Activated CD4-positive, alpha-beta T cell treated with anti-CD3 and anti-CD28 coated beads, Interleukin-2, amount 50 U/mL, for 16 hours (primary cell): ENCODE results near the gene TSPAN9.
A peak's percentile ranks its signal among the peaks of the same experiment; 100 is the strongest.

ENCODE experiments used
- DNase-seq: peaks from one replicate; pipeline ENCODE4 v3.0.0-alpha.2; 2020

Gene TSPAN9

DNA sequence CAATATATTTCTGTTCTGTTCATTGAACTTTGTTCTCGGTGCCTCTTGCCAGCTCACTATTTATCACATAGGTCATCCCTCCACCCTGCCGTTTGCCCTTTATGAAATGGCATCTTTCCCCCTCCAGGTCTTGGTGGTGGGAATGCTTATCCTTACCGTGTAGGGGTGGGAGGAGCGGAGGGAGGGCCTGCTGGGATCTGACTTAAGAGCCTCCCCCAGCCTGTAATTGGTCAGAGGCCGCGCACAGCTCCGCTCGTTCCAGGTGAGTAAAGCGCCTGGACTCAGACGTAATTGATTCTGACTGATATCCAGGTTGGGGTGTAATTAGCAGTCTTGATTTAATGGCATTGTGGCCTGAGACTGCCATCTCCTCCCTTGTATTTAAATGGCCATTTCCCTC lies 185.3 kb downstream of the TSPAN9 start:
- no peak for DNase-seq

DNA sequence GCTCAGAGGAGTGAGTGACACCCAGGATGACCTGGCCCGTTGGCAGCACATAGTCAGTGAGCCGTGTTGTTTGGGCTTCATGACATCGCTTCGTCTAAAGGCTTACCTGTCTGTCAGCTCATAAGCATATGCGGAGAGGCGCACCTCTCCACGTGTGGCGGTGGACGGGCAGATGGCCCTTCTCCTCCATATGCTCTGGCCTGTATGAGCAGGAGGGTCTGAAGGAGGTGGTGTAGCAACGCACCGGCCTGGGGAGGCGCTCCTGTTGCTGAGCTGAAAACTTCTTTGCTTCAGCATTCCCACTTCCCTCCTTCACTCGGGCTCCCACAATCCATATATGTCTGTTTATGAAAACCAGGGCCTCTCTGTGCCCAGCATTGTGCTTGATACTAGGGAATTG lies 186.1 kb downstream of the TSPAN9 start:
- no peak for DNase-seq

DNA sequence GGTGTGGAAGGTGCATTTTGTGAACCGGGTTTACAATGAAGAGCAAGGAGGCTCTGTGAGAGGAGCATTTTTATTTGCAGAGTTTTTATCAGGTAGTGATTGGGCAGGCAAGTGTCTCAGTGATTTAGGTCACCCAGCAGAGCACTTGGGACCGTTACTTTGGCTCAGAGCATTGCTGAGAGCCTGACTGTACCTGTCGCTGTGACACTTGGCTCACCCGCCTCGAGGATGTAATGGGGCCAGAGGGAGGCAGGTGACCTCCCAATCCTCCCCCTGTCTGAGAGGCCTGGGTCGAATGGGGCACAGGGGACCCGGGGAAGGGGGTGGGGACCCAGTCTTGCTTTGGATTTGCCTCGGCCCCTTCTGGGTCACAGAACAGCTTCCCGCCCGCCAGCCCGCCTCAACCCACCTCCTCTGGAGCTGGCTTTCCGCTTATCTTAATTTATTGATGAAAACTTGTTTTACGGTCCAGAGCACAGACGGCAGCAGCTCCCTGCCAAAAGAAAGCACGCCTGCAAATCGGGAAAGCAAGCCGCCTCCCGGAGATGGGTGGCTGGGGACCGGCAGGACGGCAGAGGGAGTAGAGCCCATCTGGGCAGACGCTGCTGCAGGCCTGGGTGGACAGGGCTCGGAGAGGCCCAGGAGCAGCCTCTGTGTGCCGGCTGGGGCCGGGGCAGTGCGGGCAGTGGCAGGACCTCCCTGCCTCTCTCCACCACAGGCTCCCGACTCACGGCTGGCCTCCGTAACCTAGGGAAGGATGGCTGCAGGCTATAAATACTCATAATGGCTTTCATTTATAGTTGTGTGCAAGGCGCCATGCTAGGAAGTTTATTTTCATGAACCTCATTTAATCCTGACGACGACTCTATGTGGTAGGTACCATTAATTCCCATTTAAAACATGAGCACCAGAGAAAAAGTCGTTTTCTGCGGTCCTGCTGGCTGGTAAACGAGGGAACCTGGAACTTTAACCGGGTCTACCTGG lies 187.1 kb downstream of the TSPAN9 start:
- no peak for DNase-seq

DNA sequence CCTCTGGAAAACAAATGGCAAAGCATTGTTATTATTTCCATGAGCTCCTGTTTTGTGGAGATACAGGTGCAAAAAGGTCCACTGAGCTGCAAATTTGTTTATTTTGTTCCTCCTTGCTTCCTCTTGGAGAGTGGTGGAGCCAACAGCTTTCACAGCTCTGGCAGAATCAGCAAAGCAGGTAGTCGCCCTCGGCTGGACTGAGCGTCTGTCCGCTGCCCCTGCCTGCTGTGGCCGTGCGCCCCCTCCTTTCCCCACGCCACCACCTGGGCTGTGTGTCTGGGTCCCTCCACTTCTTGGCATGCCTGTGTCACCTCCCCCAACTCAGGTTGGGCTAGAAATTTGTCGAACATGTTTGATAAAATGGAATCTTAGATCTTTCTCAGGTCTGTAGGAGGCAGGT lies 188.2 kb downstream of the TSPAN9 start:
- DNase-seq, result no peak

DNA sequence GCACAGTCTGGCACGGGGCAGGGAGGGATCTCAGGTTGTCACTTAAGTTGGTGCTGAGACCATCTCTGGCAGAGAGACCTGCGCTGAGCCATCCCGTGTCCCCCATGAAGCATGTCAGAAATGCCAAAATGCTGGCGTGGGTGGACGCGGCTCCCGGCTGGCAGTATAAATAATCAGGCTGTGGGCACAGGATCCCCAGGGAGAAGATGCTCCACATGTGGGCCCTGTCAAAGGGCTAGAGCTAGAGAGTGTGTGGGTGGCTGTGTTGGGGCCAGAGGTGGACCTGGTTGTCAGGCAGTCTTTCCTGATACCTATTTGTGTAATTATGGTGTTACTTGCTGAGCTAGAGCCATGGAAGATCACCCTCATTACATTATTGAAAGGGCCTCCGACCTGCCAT lies 189.5 kb downstream of the TSPAN9 start:
- DNase-seq, result no peak

DNA sequence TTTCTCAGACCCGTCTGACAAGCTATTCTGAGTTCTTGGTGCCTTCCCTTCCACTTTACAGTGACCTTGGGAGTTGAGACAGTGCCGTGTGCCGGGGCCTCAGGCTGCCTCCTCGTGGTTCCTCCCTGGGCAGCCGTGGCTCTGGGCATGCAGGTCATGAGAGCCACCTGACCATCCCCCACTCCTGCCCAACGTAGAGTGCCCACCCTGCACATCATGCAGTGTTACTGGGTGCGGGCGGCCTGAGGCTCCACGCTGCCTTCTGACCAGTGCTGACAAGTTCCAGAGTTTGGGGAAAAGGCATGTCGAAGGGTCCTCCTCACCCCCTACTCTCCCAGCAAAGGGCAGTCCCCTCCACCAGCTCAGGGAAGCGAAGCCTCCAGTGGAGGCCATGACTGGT lies 190.5 kb downstream of the TSPAN9 start:
- DNase-seq, result no peak

DNA sequence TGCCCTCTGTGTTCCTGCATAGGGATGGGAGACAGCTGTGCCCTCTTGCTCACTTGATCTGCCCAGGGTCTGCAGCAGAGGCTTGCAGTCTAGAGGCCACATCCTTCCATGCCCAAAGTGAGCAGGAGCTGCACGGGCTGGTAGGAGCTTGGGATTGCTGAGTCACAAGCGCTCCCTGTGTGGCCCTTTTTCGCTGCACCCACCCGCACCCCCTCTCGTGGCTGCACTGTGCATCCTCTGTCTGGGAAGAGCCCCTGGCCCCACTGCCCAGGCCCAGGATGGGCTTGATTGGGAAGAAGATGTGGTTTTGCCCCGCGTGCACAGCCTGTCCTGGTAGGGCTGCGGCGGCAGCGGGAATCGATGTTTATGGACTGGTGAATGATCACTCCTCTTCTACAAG lies 192.4 kb downstream of the TSPAN9 start:
- no peak for DNase-seq

DNA sequence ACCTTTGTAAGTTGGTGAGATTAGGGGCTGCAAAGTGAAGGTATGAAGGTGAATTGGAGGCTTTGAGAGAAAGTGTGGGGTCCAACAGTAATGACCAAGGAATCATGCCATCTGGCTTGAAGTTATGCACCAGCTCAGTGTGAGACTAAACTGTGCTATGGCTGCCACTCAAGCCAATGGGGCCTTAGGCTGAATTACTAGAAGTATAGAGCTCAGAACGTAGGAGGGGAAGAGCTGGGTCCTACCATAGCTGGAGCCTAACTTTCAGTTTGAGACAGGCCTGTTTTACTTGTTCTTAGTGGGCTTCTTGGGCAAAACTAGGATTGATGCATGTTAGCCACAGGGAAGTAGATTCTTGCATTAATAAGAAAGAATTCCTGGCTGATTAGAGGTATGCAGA lies 194.0 kb downstream of the TSPAN9 start:
- DNase-seq, result no peak

DNA sequence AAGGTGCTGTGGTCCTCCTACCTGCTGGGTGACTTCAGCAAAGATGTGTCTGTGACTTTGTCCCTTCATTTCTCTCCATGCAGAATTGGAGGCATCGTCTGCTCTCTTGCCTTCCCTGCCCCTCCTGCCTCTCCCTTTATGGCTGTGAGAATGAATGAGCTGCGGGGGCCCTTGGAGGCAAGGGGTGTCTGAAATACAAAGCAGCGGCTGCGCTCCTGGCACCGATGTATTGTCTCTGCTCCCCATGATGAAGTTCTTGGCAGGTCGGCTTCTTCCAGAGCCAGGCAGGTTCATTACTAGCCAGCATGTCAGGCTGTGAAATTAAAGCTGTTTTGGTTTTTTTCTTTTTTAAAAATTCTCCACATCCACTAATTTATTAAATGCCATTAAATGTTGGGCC lies 194.5 kb downstream of the TSPAN9 start:
- DNase-seq, result no peak

DNA sequence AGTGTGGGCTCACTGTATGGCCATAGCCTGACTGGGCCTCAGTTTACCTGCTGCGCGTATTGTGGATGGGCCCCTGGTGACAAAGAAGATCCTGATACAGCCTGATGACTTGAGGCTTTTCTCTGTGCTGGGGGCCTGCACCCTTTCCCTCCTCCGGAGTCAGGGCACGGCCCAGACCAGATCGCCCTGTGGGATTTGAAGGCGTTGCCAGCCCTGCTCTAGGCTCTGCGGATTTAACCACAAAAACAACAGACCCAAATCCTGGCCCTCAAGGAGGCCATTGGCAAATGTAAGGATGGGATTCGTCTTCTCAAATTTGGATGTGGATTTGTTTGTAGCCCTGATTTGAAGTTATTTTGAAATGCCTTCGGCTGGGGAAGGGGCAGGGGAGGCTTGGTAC lies 195.8 kb downstream of the TSPAN9 start:
- DNase-seq, result no peak

DNA sequence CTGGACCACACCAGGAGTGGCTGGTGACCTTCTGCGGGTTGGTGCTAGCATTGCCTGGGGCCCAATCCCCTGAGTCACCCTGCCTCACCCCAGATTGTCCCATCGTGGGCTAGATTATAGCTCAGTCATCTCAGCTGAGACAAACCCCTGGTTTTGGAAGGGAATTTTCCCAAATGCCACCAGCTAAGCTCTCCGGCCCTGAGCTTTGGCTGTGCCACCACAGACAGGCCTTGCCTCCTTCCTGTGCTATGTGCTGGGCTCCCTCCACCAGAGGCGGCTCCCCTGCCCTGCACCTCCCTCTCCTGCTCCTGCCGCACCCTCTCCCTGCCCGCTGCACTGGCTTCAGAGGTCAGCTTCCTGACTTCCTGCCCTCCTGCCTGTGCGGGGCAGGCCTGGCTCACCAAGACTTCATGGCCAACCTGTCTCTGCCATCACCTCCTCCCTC lies 196.3 kb downstream of the TSPAN9 start:
- no peak for DNase-seq

DNA sequence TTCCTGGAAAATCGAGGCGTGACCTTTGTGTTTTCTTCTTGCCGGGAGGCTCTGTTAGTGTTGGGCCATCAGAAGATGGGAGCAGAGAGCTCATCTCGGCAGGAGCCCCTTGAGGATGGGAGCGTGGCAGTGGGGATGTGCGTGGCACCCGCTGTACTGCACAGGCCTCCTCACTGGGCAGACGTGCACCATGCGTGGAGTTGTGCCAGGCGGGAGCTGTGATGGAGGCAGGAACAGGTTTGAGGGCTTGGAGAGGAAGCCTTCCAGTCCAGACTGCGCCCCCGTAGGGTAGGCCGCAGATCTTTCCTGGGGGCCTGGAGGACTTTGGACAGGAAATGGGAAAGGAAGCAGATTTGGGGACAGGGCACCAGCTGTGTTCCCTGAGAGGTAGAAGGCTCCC lies 197.5 kb downstream of the TSPAN9 start:
- no peak for DNase-seq

DNA sequence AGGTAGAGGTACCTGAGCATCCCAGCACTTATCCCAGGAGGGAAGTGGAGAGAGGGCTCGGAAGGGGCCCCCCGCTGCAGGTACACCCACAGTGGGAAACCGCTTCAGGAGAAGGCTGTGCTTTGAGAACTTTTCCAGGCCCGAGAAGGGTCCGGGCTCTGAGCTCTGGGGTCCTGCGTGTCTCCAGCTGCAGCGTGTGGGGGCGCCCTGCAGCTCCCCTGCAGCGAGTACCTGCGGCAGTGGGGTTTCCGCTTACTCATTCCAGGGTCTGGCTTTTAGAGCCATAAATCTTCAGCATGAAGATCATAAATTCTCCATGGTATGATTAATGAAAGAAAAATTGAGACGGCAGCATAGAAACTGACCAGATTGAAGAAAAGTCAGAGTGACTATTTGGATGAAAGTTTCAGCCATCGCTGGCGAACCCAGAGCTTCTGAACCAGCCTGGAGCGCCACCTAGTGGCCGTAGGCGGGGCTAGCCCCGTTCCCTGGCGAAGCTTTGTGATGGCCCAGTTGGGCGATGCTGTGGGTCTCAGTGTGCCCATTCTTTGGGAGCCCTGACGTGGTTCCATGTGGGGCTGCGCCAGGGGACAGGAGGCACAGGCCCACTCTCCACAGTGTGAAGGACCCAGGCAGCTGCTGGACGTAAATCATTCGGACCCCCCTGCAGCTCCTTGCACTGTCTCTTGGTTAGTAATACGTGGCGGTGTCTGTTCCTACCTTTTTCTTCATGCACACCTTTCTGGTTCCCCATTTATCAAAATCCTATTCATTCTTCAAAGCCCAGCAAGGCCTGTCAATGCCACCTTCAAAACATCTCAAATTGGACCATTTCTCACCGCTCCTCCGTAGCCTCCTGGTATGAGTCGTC lies 198.2 kb downstream of the TSPAN9 start:
- peak; percentile 69 for DNase-seq

DNA sequence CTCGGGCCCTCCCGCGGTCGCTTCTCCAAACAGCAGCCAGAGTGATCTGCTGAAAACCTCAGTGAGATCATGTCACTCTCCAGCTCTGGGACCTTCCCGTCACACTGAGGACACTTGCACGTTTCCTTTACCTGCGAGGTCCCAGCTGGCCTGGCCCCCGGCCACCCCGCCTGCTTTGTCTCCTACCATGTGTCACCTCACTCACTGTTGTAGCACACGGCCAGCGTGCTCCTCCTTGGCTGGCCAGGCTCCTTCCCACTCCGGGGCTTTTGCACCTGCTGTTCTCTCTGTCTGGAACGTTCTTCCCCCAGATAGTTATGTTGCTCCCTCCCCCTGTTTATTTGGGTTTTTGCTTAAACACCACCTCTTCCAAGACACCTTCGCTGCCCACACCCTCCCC lies 199.0 kb downstream of the TSPAN9 start:
- DNase-seq, result no peak

DNA sequence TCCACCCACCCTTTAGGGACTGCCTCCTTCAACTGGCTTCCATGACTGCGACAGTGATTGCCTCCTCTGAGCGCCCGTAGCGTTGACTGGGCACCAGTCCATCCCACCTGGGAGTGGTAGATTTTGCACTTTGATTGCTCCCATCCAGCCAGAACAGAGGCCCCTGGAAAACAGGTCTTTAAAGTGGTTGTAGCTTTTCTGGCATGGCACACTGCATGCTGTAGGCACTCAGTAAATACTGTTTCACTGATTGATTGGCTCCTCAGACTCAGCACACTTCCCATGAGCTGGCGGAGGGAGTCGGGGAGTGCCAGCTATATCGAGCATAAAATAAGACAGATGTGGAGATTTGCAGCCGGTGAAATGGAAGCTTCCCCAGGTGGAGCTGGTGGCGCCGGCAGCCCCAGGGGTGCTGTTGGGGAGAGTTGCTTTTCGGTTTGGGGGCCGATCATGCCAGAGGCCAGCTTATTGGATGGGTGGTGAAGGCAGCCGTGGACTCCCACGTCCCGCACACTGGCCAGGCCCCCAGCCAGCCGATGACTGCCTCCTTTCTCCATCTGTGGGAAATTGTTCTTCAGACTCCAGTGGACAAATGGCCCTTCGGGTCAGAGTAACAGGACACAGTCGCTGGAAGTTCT lies 200.2 kb downstream of the TSPAN9 start:
- DNase-seq, result no peak

DNA sequence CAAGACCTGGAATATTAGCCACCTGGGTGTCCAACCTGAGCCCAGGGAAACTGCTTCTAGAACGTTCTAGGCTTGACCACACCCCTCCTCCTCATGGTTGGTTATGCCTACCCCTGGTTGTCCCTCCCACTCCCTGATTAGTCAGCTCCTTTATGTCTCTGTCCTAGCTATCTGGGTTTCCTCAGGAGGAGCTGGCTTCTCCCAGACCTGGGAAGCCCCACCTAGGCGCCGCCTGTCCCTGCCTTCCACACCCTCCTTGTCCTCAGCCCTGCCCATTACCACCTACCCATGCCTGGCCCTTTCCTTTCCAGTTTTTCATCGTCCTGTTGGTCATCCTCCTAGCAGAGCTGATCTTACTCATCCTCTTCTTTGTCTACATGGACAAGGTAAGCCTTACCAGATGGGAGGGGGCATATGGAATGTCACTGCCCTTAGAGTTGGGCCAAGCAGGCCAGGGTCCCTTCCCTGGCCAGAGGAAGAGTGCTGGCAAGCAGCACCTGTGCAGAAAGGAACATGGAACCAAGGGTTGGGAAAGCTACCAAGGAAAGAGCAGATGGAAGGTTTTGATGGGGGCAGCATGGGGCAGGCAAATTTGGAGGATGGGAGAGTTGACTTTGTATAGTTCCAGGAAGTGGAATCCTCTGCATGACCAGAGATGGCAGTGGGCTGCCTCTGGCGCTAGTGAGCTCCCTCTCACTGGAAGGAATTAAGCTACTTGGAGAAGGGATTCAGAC lies 201.7 kb downstream of the TSPAN9 start:
- DNase-seq, result no peak

DNA sequence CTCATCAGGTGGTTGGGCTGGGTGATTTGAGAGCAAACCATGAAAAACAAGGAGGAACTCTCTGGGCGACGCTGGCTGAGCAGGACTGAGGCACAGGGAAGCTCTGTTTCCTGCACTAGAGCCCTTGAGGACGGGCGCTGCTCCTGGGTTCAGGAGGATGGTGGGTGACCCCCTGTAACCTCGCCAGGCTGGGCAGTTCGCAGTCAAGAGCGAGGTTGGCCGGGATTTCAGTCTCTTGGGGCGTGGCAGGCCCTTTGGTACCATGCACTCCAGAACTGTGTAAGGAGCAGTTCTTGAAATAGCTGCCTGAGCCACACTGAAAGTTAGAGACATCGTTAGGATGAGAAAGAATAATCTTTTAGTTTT lies 202.2 kb downstream of the TSPAN9 start:
- no peak for DNase-seq

DNA sequence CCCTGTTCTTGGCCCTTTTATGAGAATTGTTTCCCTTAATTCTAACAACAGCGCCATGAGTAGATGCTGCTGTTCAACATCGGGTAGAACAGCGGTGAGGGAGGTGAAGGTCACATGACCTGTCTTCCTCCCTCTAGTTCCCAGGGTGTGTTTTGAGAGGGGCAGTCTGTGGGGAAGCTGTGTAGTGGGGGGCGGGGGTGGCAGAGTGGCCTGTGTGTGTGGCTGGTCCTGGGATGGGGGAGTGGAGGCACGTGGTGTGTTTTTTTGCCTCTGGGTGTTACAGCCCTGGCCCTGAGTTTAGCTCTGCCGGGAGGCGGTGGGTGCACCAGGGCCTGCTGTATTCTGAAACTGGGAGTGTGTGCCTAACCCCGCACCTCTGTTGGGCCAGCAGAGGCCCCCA lies 202.7 kb downstream of the TSPAN9 start:
- DNase-seq, result no peak

DNA sequence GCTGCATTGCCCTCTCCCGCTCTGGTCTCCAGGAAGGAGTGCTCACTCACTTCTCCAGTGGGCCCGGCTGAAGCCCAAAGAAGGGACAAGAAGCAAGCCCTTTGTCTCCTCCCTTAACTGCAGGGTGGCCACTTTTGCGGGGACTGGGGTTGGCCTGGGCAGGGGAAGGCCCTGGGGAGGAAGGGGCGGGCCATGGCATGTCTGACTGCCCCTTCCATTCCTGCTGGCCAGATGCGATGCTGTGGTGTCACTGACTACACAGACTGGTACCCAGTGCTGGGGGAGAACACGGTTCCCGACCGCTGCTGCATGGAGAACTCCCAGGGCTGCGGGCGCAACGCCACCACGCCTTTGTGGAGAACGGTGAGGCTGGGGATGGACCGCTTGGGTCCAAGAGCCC lies 203.8 kb downstream of the TSPAN9 start:
- no peak for DNase-seq

DNA sequence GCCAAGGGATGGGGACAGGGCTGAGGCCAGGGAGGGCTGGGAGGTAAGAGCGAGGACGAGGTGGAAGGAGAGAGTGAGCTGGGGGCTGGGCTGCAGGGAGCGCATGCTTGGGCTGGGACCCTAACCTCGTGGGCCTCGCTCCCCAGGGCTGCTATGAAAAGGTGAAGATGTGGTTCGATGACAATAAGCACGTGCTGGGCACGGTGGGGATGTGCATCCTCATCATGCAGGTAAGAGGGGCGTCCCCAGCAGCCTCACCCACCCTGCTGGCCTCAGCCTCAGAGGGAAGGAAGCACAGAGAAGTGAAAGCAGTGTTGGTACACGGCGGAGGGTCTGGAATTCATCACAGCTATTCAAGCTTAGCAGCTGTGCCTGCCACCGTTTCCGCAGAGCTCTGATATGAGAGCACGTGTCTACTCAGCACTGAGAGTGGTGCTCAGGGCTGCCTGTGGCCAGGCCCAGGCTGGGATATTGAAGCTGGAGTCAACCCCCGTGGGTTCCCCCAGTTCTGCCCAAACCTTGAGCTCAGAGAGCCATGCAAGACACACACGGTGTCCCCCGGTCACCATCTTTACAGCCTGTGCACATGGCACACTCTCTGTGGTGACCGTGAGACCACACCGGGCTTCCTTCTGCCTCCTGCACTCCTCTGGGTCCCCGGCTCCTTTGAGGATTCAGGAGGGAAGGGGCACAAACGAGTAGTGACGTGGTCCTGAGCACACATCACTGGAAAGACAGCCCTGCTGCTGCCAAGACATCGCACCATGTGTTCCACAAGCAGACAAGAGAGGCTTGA lies 204.6 kb downstream of the TSPAN9 start:
- DNase-seq, result no peak

DNA sequence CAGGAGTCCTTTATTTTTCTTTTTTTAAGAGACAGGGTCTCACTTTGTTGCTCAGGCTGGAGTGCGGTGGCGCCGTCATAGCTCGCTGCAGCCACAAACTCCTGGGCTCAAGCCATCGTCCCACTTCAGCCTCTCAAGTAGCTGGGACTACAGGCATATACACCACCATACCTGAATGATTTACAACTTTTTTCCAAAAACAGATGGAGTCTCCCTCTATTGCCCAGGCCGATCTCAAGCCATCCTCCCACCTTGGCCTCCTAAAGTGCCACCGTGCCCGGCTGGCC lies 205.1 kb downstream of the TSPAN9 start:
- no peak for DNase-seq

DNA sequence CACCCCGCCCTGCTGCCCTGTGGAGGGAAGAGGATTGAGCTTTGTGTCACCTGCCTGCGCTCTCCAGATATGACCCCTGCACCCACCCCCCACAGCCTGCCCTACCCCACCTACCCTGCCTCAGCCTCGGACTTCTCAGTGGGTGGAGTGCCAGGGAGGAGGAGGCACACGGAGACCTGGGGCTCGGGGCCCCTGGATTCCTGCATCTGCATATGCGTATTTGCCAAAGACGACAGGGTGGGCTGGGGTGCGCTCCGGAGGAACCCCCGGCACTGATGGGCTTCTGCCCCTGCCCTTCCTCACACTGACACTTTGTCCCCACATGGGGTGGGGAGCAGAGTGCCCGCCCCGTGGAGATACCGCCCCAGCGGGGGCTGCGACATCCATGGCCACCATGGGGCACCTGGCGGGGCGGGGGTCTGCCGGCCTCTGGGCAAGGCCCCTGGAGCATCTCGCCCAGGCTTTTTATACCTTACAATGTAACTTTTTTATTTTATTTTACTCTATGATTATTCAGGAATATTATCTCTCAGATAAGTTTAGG lies 206.0 kb downstream of the TSPAN9 start:
- no peak for DNase-seq
